GM12865 (cell line): Measurements from ENCODE around the gene PALLD.

Experiments used
- DNase-seq: peaks from one replicate; pipeline ENCODE4 v3.0.0; 2010; ENCODE audit warnings: low read depth
- H3K4me3 ChIP-seq: 2 replicates; pipeline ENCODE4 v1.5.1; 2011; ENCODE audit warnings: mild to moderate bottlenecking, low read depth, low read length, control low read depth
- TF ChIP-seq, protein P1 (sequence below): IDR thresholded peaks from 2 replicates; pipeline ENCODE4 v1.5.1; 2011; ENCODE audit warnings: low read length, control low read depth, low read depth, inconsistent platforms; ENCODE audit not compliant: insufficient read depth; ENCODE audit errors: missing control alignments

Gene PALLD

DNA sequence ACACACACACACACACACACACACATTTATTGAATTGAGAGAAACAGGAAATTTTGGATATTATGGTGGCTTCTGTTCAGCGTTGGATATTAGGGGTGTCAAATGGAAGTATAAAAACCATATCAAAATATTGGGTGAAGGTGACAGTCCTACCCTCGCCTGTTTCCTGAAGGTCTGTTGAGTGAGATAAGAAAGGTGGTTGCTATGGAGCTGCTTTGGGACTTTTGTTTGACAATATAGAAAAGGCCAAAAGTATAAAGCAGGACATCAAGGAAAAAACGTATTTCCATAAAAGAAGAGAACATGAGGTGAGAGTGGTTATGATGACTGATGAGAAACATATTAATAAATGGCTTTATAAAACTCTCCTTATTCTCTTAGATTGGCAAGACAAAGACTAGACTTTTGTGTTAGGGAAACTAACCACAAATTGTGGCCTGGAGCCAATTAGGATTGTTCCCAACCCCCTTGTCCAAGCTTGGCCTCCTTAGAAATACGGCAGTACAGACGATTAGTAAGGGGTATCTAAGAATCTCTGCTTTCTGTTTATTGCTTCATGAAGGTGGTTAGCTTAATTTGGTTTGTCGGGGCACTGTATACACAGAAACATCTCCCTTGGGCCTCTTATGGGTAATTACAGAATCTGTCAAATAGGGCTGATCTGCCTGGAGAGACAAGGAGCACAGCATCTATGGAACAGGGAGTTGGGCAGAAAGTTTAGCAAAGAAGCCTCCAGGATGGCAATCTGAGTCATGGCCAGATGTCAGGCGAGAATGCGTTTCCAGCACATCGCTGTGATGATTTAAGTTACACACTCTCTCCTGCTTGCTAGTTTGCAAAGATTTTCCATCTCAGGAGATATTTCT, 315.2 kb downstream of the PALLD start:
- no peak overlapping the region for H3K4me3 ChIP-seq
- TF ChIP-seq, protein P1, sequence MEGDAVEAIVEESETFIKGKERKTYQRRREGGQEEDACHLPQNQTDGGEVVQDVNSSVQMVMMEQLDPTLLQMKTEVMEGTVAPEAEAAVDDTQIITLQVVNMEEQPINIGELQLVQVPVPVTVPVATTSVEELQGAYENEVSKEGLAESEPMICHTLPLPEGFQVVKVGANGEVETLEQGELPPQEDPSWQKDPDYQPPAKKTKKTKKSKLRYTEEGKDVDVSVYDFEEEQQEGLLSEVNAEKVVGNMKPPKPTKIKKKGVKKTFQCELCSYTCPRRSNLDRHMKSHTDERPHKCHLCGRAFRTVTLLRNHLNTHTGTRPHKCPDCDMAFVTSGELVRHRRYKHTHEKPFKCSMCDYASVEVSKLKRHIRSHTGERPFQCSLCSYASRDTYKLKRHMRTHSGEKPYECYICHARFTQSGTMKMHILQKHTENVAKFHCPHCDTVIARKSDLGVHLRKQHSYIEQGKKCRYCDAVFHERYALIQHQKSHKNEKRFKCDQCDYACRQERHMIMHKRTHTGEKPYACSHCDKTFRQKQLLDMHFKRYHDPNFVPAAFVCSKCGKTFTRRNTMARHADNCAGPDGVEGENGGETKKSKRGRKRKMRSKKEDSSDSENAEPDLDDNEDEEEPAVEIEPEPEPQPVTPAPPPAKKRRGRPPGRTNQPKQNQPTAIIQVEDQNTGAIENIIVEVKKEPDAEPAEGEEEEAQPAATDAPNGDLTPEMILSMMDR, result no peak
- DNase-seq, result no peak

DNA sequence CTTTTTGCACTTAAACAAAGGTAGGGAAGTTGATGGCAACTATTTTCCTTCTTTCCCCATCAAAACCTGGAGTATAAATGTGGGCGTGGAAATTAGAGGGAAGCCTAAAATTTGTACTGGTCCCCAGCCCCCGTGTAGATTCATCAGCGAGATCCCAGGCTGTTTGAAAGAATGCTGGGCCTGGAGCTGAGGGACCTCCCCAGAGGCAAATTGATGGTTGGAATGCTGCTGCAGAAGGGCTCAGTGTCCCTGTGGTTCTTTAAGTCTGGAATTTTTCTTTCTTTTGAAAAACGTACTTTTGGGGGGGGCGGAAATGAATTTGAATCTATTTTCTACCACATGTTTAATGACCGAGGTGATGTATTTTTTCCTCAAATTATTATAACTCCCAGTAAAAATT, 316.0 kb downstream of the PALLD start:
- TF ChIP-seq, protein P1, result no peak
- no peak overlapping the region for H3K4me3 ChIP-seq
- DNase-seq, result no peak

DNA sequence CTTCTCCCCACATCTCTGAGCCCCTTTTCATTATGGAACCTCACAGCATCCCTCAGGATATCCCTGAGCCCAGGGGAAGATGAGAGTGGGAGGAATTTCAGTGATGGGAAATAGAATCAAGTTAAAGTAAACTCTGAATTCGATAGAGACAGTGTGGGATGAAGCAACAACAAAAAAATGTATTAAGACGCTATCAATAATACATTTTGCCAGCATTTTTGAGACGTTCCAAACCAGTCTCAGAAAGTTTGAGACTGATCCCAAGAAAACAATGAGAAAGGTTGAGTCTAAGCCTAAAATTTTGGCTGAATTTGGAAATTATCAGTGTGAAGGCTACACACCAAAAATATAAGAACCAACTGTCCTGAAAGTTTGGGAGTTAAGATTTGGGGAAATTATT, 317.0 kb downstream of the PALLD start:
- H3K4me3 ChIP-seq, result no peak overlapping the region
- TF ChIP-seq, protein P1, result no peak
- no peak for DNase-seq

GRCh38 chr4:168815379-168816345, 318.8 kb downstream of the PALLD start:
- no peak for DNase-seq
- H3K4me3 ChIP-seq, result no peak overlapping the region
- TF ChIP-seq, protein P1, result no peak

- TF ChIP-seq, protein P1, result no peak
- H3K4me3 ChIP-seq, result no peak overlapping the region
- no peak for DNase-seq
These were observed 320.5 kb downstream of the PALLD start for GRCh38 chr4:168817370-168817769.

- no peak overlapping the region for H3K4me3 ChIP-seq
- TF ChIP-seq, protein P1, result no peak
- no peak for DNase-seq
These were observed 325.6 kb downstream of the PALLD start for GRCh38 chr4:168822481-168822880.
